ENCODE measurements around the gene PAX4. TPM values are rescaled to one million over a fixed set of nuclear protein-coding genes. Genes with fewer than 3 reads are reported as not detected.
"Not testable (repeated sequence)": the region's sequence is repeated elsewhere in the genome, so short reads cannot be mapped to it uniquely, and the experiment has no call there.

The PAX4 gene
- total RNA-seq, 1 donor from 2014 or later = 23.6 TPM

GRCh38 chr7:127578711-127579275 is 39.1 kb downstream of the PAX4 start:
- Mint-ChIP-seq H3K27ac (no peak overlapping the region), H3K9me3 (ENCODE audit: low read depth) (no peaks in the 10 kb centered on the region), H3K4me1 (ENCODE audit: low read depth) (peaks cover 2% of the 10 kb centered on the region), H3K36me3 (ENCODE audit: insufficient read depth) (peaks cover 15% of the 10 kb centered on the region), H3K27me3 (no peaks in the 10 kb centered on the region), H3K4me3 (ENCODE audit: low read depth) (no peak overlapping the region)
- DNase-seq (ENCODE audit: low spot score, unreplicated experiment) = no peak
- TF ChIP-seq CTCF (IDR thresholded peaks at IDR 0.05; ENCODE audit: unreplicated experiment) = no peak

DNA sequence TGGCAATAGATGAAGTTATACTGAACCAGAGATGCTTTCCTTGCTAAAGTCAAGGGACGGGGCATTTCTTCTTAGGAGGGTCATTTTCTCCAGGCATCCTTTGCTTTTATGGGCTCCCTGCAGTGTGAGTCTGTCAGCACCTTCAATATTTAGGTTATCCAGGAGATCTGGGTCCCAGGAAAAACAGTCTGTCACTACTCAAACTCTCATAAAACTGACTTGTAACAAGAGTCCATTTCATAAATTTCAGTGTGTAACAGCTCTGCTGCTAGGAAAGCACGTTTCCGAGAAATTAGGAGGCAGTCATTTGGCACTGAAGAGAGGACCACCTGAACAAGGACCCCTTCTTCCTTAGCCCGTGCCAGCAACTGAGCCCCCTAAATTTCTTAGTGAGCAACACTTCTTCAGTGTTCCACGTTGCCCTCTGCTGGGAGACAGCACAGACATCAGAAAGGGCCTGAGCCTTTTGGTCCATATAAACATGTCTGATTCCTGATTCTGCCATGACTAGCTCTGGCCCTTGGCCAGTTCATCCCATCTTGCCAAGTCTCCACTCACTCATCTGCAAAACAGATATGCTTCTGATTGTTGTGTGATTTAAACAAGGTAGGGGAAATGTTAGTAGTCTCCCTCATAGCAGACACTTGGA is 39.8 kb downstream of the PAX4 start:
- no peak overlapping the region for H3K4me3 Mint-ChIP-seq (ENCODE audit: low read depth)
- peaks cover 15% of the 10 kb centered on the region for H3K36me3 Mint-ChIP-seq (ENCODE audit: insufficient read depth)
- TF ChIP-seq CTCF (IDR thresholded peaks at IDR 0.05; ENCODE audit: unreplicated experiment) = peak; percentile 23
- H3K9me3 Mint-ChIP-seq (ENCODE audit: low read depth) = no peaks in the 10 kb centered on the region
- H3K27me3 Mint-ChIP-seq = no peaks in the 10 kb centered on the region
- no peak for DNase-seq (ENCODE audit: low spot score, unreplicated experiment)
- H3K4me1 Mint-ChIP-seq (ENCODE audit: low read depth) = no peaks in the 10 kb centered on the region
- H3K27ac Mint-ChIP-seq = no peak overlapping the region

DNA sequence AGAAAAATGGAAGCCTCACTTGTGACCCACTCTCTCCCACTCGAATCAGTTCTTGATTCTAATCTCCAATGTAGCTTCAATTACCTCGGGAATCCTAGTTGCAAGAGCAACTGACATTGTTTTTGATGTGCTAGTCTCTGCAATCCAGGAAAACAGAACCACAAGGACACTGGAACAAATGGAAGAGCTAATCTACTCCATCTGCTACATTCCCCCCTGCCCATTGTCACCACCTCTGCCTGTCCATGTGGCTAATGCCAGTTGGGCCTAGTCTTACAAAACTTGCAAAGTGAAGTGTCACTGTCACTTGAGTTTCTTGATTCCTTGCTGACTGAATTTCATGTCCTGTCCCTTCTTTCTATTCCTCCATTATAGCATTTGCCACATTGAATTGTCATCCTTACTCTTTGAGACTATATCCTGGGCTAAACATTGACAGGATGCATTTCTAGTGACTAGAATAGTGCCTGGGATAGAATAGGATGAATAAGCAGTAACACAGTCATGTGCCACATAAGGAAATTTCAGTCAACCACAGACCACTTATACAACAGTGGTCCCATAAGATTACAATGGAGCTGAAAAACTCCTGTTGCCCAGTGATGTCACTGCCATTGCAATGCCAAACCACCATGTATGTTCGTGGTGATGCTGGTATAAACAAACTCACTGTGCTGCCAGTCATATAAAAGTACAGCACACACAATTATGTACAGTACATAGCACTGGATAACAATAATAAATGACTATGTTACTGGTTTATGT is 46.0 kb downstream of the PAX4 start:
- H3K27me3 Mint-ChIP-seq = no peaks in the 10 kb centered on the region
- H3K27ac Mint-ChIP-seq = no peak overlapping the region
- TF ChIP-seq CTCF (IDR thresholded peaks at IDR 0.05; ENCODE audit: unreplicated experiment) = no peak
- H3K4me1 Mint-ChIP-seq (ENCODE audit: low read depth) = no peaks in the 10 kb centered on the region
- peaks cover 10% of the 10 kb centered on the region for H3K36me3 Mint-ChIP-seq (ENCODE audit: insufficient read depth)
- peaks cover 4% of the 10 kb centered on the region for H3K9me3 Mint-ChIP-seq (ENCODE audit: low read depth)
- DNase-seq (ENCODE audit: low spot score, unreplicated experiment) = no peak
- H3K4me3 Mint-ChIP-seq (ENCODE audit: low read depth) = no peak overlapping the region

DNA sequence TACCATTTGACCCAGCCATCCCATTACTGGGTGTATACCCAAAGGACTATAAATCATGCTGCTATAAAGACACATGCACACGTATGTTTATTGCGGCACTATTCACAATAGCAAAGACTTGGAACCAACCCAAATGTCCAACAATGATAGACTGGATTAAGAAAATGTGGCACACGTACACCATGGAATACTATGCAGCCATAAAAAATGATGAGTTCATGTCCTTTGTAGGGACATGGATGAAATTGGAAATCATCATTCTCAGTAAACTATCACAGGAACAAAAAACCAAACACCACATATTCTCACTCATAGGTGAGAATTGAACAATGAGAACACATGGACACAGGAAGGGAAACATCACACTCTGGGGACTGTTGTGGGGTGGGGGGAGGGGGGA is 49.9 kb downstream of the PAX4 start:
- peaks cover 14% of the 10 kb centered on the region for H3K36me3 Mint-ChIP-seq (ENCODE audit: insufficient read depth)
- H3K27me3 Mint-ChIP-seq; H3K4me1 Mint-ChIP-seq (ENCODE audit: low read depth); H3K4me3 Mint-ChIP-seq (ENCODE audit: low read depth); H3K27ac Mint-ChIP-seq; DNase-seq (ENCODE audit: low spot score, unreplicated experiment): not testable (repeated sequence)
- peaks cover 12% of the 10 kb centered on the region for H3K9me3 Mint-ChIP-seq (ENCODE audit: low read depth)

DNA sequence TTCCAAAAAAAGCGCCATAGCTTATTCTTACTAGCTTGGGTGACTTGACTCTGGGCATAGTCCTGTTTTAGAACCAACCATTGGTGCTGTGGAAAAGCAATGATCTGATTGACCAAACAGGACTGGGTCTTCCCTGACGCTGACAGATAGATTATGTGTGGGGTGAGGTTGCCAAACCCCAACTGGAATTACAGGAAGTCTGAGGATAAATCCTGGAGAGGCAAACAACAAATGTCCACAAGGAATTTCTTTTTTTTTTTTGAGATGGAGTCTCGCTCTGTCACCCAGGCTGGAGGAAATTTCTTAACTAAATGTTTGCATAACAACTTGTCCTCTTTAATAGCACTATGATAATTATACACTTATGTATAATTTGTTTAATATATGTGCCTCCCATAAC is 51.7 kb downstream of the PAX4 start:
- Mint-ChIP-seq H3K36me3 (ENCODE audit: insufficient read depth) (peaks cover 13% of the 10 kb centered on the region), H3K9me3 (ENCODE audit: low read depth) (peaks cover 14% of the 10 kb centered on the region), H3K4me3 (ENCODE audit: low read depth) (no peak overlapping the region), H3K27me3 (no peaks in the 10 kb centered on the region), H3K4me1 (ENCODE audit: low read depth) (no peaks in the 10 kb centered on the region), H3K27ac (no peak overlapping the region)
- no peak for DNase-seq (ENCODE audit: low spot score, unreplicated experiment)
- no peak for TF ChIP-seq CTCF (IDR thresholded peaks at IDR 0.05; ENCODE audit: unreplicated experiment)

Other genes with a start within 250 kb of the PAX4 start
- 27.5 and 28.2 TPM in 2 replicates for gene ZNF800, start 225.4 kb downstream of the PAX4 start, total RNA-seq
- 17.4 and 17.5 TPM in 2 replicates for gene GCC1, start 32.5 kb downstream of the PAX4 start, total RNA-seq
- 240 and 255 TPM in 2 replicates for gene ARF5, start 29.7 kb downstream of the PAX4 start, total RNA-seq
- gene FSCN3, start 24.4 kb downstream of the PAX4 start, total RNA-seq = 2.2 and 3.4 TPM in 2 replicates
- 213 and 237 TPM in 2 replicates for gene SND1, start 34.1 kb upstream of the PAX4 start, total RNA-seq